GM19193 (cell line): ENCODE results near the gene OR10H2.

ENCODE experiments used
- POLR2A ChIP-seq: IDR thresholded peaks from 4 replicates; pipeline ENCODE4 v1.6.1; 2011; ENCODE audit not compliant: insufficient read depth, insufficient read length; ENCODE audit errors: extremely low read depth

Gene OR10H2, protein sequence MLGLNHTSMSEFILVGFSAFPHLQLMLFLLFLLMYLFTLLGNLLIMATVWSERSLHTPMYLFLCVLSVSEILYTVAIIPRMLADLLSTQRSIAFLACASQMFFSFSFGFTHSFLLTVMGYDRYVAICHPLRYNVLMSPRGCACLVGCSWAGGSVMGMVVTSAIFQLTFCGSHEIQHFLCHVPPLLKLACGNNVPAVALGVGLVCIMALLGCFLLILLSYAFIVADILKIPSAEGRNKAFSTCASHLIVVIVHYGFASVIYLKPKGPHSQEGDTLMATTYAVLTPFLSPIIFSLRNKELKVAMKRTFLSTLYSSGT

GRCh38 chr19:15727724-15728123 lies at the start of gene OR10H2:
OR10H2 (plus strand) TSS chr19:15728024; CDS start chr19:15728044, 20 bp downstream.
- TF ChIP-seq POLR2A = no peak

GRCh38 chr19:15679089-15679488 lies 48.7 kb upstream of the OR10H2 start:
- TF ChIP-seq POLR2A = no peak

DNA sequence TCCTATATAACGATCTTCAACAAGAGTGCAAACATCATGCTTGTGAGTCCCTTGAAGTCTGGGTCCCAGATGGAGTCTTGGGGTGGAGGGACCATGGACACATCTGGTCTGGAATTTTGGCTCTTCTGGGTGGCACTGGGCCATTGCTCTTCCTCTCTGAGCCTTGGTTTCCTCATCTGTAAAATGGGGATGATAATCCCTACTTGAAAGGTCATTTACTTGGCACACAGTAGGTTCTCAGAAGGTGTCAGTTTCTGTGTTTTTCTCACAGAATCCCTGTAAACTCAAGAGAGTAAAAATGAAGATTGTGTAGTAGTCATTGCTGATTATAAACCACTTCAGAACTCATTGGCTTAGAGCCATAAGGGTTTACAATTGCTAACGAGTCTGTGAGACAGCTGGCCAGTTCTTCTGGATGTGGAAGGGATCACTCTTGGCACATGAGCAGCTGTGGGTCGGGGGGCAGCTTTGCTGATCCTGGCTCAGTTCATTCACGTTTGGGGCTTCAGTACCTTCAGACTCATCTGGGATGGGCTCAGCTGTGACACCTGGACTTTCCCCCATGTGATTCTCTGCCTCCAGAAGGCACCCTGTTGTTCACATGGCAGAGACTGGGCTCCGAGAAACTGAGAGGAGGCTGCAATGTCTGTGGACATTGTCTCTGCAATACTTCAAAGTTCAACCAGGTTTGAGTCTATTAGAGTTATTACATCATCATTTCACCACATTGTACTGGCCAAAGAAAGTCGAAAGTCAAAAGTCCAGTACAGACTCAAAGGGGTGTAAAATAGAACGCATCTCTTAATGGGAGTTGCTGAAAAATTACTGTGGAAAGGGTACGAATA lies 47.1 kb upstream of the OR10H2 start:
- TF ChIP-seq POLR2A = no peak

GRCh38 chr19:15683411-15683810 lies 44.4 kb upstream of the OR10H2 start:
- no peak for TF ChIP-seq POLR2A

GRCh38 chr19:15684828-15685227 lies 43.0 kb upstream of the OR10H2 start:
- TF ChIP-seq POLR2A = no peak

DNA sequence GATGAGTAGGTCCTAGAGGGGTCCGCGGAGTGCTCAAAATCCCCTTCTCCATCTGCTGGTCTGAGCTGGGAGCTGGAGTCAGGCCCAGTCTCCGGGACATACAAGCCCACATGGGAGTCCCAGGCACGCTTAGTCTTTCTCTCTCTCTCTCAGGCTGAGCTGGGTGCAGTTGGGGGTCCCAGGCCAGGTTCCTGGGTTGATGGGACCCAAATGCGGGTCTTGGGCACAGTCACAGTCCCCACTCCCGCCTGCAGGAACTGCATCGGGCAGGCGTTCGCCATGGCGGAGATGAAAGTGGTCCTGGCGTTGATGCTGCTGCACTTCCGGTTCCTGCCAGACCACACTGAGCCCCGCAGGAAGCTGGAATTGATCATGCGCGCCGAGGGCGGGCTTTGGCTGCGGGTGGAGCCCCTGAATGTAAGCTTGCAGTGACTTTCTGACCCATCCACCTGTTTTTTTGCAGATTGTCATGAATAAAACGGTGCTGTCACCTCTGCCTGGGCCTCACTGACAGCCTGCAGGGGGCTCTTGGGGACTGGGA lies 31.1 kb upstream of the OR10H2 start:
- no peak for TF ChIP-seq POLR2A

DNA sequence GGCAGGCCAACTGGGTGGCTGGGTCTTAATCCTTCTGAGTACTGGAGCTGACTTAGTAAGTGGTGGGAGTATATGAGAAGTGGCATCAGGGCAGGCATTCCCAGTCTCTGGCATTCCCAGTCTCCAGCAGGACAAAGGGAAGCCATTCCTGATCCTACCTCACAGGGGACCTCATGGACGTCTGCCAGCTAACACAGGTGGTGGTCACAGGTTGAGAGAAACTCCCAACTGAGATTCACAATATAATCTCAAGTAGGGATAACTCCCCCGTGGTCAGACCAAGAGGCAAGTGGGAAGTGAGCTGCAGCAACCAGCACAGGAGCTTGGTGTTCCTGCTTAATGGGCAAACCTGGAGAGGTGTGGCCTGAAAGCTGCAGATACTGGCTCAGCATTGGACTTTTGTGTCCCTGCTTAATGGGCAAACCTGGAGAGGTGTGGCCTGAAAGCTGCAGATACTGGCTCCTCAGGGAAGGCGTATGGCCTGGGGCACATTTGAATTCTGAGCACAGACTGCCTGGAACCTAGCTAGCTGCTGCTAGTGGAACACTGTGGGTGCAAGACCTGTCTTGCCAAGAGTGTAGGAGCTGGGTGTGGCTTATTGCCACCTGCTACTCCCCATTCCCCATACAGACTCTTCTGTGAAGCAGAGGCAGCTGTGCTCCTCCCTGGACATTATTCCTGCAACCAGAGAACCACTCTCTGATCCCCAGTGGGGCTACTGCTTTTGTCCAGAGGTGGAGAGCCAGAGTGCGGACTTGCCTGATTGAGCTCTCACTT lies 25.9 kb upstream of the OR10H2 start:
- TF ChIP-seq POLR2A = no peak

DNA sequence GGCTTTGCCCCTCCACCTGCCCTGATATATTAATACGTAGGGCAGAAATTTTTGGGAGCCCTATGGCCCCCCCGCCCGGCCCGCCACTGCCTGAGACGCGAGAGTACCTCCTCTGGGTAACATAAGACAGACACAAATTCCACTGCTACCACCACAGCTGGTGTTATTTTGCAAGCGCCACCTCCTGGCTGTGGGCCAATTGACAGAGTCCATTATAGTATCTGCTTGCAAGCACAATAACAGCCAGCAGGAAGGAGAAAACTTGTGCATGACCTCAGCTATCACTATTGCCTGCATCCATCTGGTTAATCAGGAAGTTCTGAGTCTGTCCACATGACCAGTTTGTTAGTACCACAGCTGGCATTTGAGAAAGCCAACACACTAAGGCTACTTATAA lies 25.3 kb upstream of the OR10H2 start:
- TF ChIP-seq POLR2A = no peak

DNA sequence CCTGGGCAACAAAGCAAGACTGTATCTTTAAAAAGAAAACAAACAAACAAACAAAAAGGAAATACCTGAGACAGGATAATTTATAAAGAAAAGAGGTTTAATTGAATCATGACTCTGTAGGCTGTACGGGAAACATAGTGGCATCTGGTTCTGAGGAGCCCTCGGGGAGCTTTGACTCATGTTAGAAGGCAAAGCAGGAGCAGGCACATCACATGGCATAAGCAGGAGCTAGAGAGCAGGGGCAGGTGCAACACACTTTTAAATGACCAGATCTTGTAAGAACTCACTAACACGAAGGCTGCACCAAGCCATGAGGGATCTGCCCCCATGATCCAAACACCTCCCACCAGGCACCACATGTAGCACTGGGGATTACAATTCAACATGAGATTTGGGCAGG lies 13.2 kb upstream of the OR10H2 start:
- TF ChIP-seq POLR2A = no peak

- no peak for TF ChIP-seq POLR2A
Observed at GRCh38 chr19:15715642-15716041, 12.2 kb upstream of the OR10H2 start.

DNA sequence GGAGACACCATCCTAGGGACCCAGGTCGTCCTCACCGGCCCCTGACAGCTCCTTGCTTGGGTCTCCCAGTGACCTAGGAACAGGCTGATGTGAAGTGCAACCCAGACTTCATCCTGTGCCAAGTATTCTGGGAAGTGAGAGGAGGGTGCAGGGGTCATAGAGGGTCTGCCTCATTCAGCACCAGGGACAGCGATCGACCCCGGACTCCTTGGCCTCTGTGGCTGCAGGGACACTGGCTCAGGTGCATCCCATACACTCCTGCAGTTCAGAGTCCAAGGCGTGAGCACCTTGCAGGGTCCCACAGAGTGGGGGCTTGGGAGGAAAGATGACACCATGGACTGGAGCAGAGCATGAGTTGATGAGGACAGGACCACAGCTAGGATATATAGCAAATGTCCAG lies 10.0 kb upstream of the OR10H2 start:
- no peak for TF ChIP-seq POLR2A

GRCh38 chr19:15721268-15721667 lies 6.6 kb upstream of the OR10H2 start:
- TF ChIP-seq POLR2A = no peak

GRCh38 chr19:15722956-15723355 lies 4.9 kb upstream of the OR10H2 start:
- no peak for TF ChIP-seq POLR2A

DNA sequence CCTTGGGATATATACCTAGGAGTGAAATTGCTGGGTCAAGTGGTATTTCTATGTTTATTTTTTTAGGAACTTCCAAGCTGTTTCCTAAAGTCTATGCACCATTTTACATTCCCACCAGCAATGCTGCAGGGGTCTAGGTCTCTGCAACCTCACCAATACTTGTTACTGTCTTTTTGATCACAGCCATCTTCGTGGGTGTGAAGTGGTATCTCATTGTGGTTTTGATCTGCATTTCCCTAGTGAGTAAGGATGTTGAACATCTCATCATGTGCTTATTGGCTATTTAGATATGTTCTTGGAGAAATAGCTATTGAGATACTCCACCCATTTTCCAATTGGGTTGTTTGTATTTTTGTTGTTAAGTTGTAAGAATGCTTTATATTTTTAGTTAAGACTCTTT lies 2.7 kb downstream of the OR10H2 start:
- no peak for TF ChIP-seq POLR2A

GRCh38 chr19:15732388-15732787 lies 4.6 kb downstream of the OR10H2 start:
- TF ChIP-seq POLR2A = no peak
